Measurements from ENCODE around the gene SLC16A4. TPM values are rescaled to one million over a fixed set of nuclear protein-coding genes. Genes with fewer than 3 reads are reported as not detected.
"Not testable (repeated sequence)": the region's sequence is repeated elsewhere in the genome, so short reads cannot be mapped to it uniquely, and the experiment has no call there.

SLC16A4 gene
- total RNA-seq, 1 donor from 2014 or later, result 25.4 TPM

GRCh38 chr1:110411173-110411735 lies 20.4 kb upstream of the SLC16A4 start:
- no peak overlapping the region for H3K4me3 ChIP-seq (ENCODE audit: low read depth, low read length)
- TF ChIP-seq CTCF (IDR thresholded peaks at IDR 0.05; ENCODE audit: insufficient read depth, low read length, poor library complexity, severe bottlenecking), result no peak
- H3K36me3 ChIP-seq (ENCODE audit: control insufficient read depth, insufficient read depth, low read length), result no peaks in the 10 kb centered on the region
- H3K27me3 ChIP-seq (ENCODE audit: control insufficient read depth, insufficient read depth, low read length), result no peaks in the 10 kb centered on the region
- DNase-seq (ENCODE audit: low read depth), result no peak

GRCh38 chr1:110409316-110409715 lies 18.5 kb upstream of the SLC16A4 start:
- Histone ChIP-seq H3K36me3 (ENCODE audit: control insufficient read depth, insufficient read depth, low read length) (no peaks in the 10 kb centered on the region), H3K4me3 (ENCODE audit: low read depth, low read length) (no peak overlapping the region), H3K27me3 (ENCODE audit: control insufficient read depth, insufficient read depth, low read length) (no peaks in the 10 kb centered on the region)
- DNase-seq (ENCODE audit: low read depth), result no peak
- no peak for TF ChIP-seq CTCF (IDR thresholded peaks at IDR 0.05; ENCODE audit: insufficient read depth, low read length, poor library complexity, severe bottlenecking)

GRCh38 chr1:110408488-110408887 lies 17.7 kb upstream of the SLC16A4 start:
- no peak overlapping the region for H3K4me3 ChIP-seq (ENCODE audit: low read depth, low read length)
- DNase-seq (ENCODE audit: low read depth), result no peak
- H3K36me3 ChIP-seq (ENCODE audit: control insufficient read depth, insufficient read depth, low read length), result no peaks in the 10 kb centered on the region
- H3K27me3 ChIP-seq (ENCODE audit: control insufficient read depth, insufficient read depth, low read length), result no peaks in the 10 kb centered on the region
- TF ChIP-seq CTCF (IDR thresholded peaks at IDR 0.05; ENCODE audit: insufficient read depth, low read length, poor library complexity, severe bottlenecking), result no peak

DNA sequence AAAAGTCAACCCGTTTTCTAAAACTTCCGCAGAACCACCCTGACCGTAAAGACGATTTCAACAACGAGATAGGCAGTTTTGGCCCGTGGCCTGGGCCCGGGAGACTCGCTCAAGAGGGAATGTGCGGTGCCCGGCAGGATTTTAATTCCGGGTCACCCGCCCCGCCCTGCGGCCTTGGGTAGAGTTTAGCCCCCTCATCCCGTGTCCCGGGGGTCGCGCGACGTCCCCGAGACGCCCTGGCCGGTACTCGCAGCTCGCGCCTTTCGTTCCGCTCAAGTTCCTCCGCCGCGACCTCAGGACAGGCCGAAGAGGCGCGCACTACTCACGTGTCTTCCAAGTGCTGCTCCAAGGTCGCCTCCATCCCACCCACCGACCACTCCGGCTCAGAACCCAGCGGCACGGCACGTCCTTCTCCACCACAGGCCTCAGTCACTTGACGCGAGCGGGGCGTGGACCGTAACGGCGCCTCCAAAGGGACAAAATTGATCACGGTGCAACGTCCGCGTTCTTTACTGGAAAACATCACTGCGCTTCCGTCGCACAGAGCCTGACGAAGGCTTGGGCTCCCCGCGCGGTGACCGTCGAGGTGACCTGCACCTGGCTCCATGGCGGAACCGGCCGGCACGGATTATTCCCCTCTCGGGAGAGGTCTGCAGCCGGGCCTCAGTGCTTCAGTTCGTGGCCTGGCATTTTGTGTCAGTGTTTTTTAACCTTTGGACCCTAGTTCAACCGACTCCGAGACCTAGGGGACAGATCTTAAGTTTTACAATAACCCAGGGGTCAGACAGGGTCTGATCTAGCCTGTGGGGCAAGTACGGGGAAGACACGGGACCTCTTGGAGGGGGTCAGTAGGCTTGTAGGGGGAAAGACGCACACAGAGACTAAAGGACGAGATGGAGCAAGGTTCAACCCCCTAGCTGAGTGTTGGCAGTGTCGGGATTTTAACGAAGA lies 16.7 kb upstream of the SLC16A4 start, which contains the start of gene LAMTOR5:
LAMTOR5 (minus strand) TSS at position 435 of the 951 bp plus-strand sequence; CDS start at position 361, 74 bp downstream.
- Histone ChIP-seq H3K27me3 (ENCODE audit: control insufficient read depth, insufficient read depth, low read length) (no peaks in the 10 kb centered on the region), H3K4me3 (ENCODE audit: low read depth, low read length) (peak within 1 kb of the TSS; percentile 79), H3K36me3 (ENCODE audit: control insufficient read depth, insufficient read depth, low read length) (no peaks in the 10 kb centered on the region)
- DNase-seq (ENCODE audit: low read depth), result peak; percentile 55
- no peak for TF ChIP-seq CTCF (IDR thresholded peaks at IDR 0.05; ENCODE audit: insufficient read depth, low read length, poor library complexity, severe bottlenecking)

- not testable (repeated sequence) for DNase-seq (ENCODE audit: low read depth); H3K36me3 ChIP-seq (ENCODE audit: control insufficient read depth, insufficient read depth, low read length); H3K27me3 ChIP-seq (ENCODE audit: control insufficient read depth, insufficient read depth, low read length)
- H3K4me3 ChIP-seq (ENCODE audit: low read depth, low read length), result peak overlapping the region; percentile 79
These were observed 15.6 kb upstream of the SLC16A4 start for GRCh38 chr1:110406407-110406806.

- Histone ChIP-seq H3K4me3 (ENCODE audit: low read depth, low read length) (no peak overlapping the region), H3K27me3 (ENCODE audit: control insufficient read depth, insufficient read depth, low read length) (no peaks in the 10 kb centered on the region), H3K36me3 (ENCODE audit: control insufficient read depth, insufficient read depth, low read length) (no peaks in the 10 kb centered on the region)
- no peak for DNase-seq (ENCODE audit: low read depth)
- TF ChIP-seq CTCF (IDR thresholded peaks at IDR 0.05; ENCODE audit: insufficient read depth, low read length, poor library complexity, severe bottlenecking), result no peak
These were observed 13.6 kb upstream of the SLC16A4 start for GRCh38 chr1:110404401-110404800.

Measured in kidney epithelial cell (primary cell).